A549 (cell line): ENCODE data around the gene NKX6-2. TPM values are rescaled to one million over a fixed set of nuclear protein-coding genes. Genes with fewer than 3 reads are reported as not detected.

Experiments
- ATAC-seq, 2 experiments: fragments of 200-7000 bp in 1 of 2; fragments of >200 bp in 1 of 2; cut with Nextera tagmentation in 1 of 2; cut with Tn5 transposase in 1 of 2; 3 replicates each; pipeline versions ENCODE4 v1.8.0 to v1.9.1; 2018 to 2020; ENCODE audit warnings: mild to moderate bottlenecking in 1 of 2, moderate library complexity in 1 of 2
- CTCF ChIA-PET: fragments of 300-600 bp; sonication (Branson Sonifier 250); formaldehyde crosslinking; extraction: SDS; loops from one replicate; lab custom pipeline; 2021; ENCODE audit warnings: antibody characterized with exemption, inconsistent platforms; lab: Yijun Ruan, JAX
- POLR2A ChIA-PET: fragments of 350-600 bp; formaldehyde crosslinking; extraction: SDS; loops from one replicate; lab custom pipeline; 2021; ENCODE audit warnings: antibody characterized with exemption, inconsistent platforms; lab: Yijun Ruan, JAX
- DNase-seq, 2 experiments: peaks; one replicate each; pipeline versions ENCODE4 v3.0.0 to v3.0.0-alpha.2; 2011 to 2016; ENCODE audit warnings: low read depth in 1 of 2, low spot score in 1 of 2
- FAIRE-seq: peaks from 2 replicates; lab custom pipeline; 2011; peaks lifted over from hg19 to GRCh38; lab: Jason Lieb, UNC
- H3K27ac ChIP-seq, 2 experiments: fragments of >200 bp; sonication (Bioruptor Twin); formaldehyde crosslinking; 3 replicates each; pipeline ENCODE4 v1.5.1; 2016 to 2017
- H3K4me1 ChIP-seq: fragments of >200 bp; sonication (Bioruptor Twin); formaldehyde crosslinking; 3 replicates; pipeline ENCODE4 v1.6.1; 2016
- H3K4me2 ChIP-seq: fragments of >200 bp; sonication (Bioruptor Twin); formaldehyde crosslinking; 3 replicates; pipeline ENCODE4 v1.6.1; 2016
- H3K4me3 ChIP-seq: fragments of >200 bp; sonication (Bioruptor Twin); formaldehyde crosslinking; 3 replicates; pipeline ENCODE4 v1.5.1; 2016
- H3K9me3 ChIP-seq: fragments of >200 bp; sonication (Bioruptor Twin); formaldehyde crosslinking; 3 replicates; pipeline ENCODE4 v1.6.1; 2016
- ATOH8 ChIP-seq: fragments of 250-450 bp; sonication (Bioruptor Pico); IDR thresholded peaks from 2 replicates; pipeline ENCODE4 v1.5.0; 2020; ENCODE audit warnings: low read depth, mild to moderate bottlenecking, moderate library complexity
- BCL3 ChIP-seq: fragments of >200 bp; sonication (Bioruptor Twin); formaldehyde crosslinking; IDR thresholded peaks from 3 replicates; pipeline ENCODE4 v1.6.1; 2016
- CBX2 ChIP-seq: fragments of 200-600 bp; sonication (generic); IDR thresholded peaks from 2 replicates; pipeline ENCODE4 v1.6.1; 2016; ENCODE audit warnings: low read depth, mild to moderate bottlenecking, borderline replicate concordance
- CBX8 ChIP-seq: fragments of 200-600 bp; sonication (generic); IDR thresholded peaks from 2 replicates; pipeline ENCODE4 v1.6.1; 2016
- CEBPB ChIP-seq, 2 experiments: fragments of >200 bp in 1 of 2; sonication (Bioruptor Twin) in 1 of 2; formaldehyde crosslinking in 1 of 2; IDR thresholded peaks; 2 replicates each; pipeline ENCODE4 v1.6.1; 2012 to 2016
- CHD2 ChIP-seq: fragments of 150-350 bp; IDR thresholded peaks from 2 replicates; pipeline ENCODE4 v1.6.1; 2014; ENCODE audit warnings: low read length; ENCODE audit not compliant: partially characterized antibody
- FOSB ChIP-seq: fragments of 250-450 bp; sonication (Bioruptor Pico); IDR thresholded peaks from 2 replicates; pipeline ENCODE4 v1.5.0; 2020; ENCODE audit warnings: mild to moderate bottlenecking, moderate library complexity
- FOSL2 ChIP-seq, 2 experiments: fragments of 450-650 bp in 1 of 2; fragments of >200 bp in 1 of 2; sonication (Bioruptor Twin) in 1 of 2; formaldehyde crosslinking; IDR thresholded peaks; 2 replicates each; pipeline versions ENCODE4 v1.5.0 to v1.6.1; 2016 to 2020; ENCODE audit warnings: mild to moderate bottlenecking in 1 of 2, moderate library complexity in 1 of 2
- HDAC2 ChIP-seq: fragments of 200-600 bp; sonication (generic); IDR thresholded peaks from 2 replicates; pipeline ENCODE4 v1.6.1; 2016
- HMGXB4 ChIP-seq: fragments of 250-450 bp; sonication (Bioruptor Pico); IDR thresholded peaks from 2 replicates; pipeline ENCODE4 v1.5.0; 2021; ENCODE audit warnings: mild to moderate bottlenecking, moderate library complexity, borderline replicate concordance
- KDM5A ChIP-seq: fragments of 200-600 bp; sonication (generic); IDR thresholded peaks from 2 replicates; pipeline ENCODE4 v1.6.1; 2016; ENCODE audit warnings: antibody characterized with exemption, mild to moderate bottlenecking
- MAZ ChIP-seq: fragments of 150-350 bp; IDR thresholded peaks from 2 replicates; pipeline ENCODE4 v1.6.1; 2014; ENCODE audit warnings: antibody characterized with exemption, low read depth, low read length, borderline replicate concordance
- NFE2L2 ChIP-seq: fragments of 150-350 bp; conservative IDR thresholded peaks from 2 replicates; pipeline ENCODE4 v1.6.1; 2014; ENCODE audit warnings: low read length
- PBX3 ChIP-seq: IDR thresholded peaks from 2 replicates; pipeline ENCODE4 v1.6.1; 2012
- PHF8 ChIP-seq: fragments of 200-600 bp; sonication (generic); IDR thresholded peaks from 2 replicates; pipeline ENCODE4 v1.6.1; 2016; ENCODE audit warnings: low read depth, mild to moderate bottlenecking, antibody characterized with exemption, moderate library complexity, borderline replicate concordance
- RCOR1 ChIP-seq: fragments of 150-350 bp; IDR thresholded peaks from 2 replicates; pipeline ENCODE4 v1.6.1; 2014; ENCODE audit warnings: antibody characterized with exemption, low read length, low read depth
- RNF2 ChIP-seq: fragments of 200-600 bp; sonication (generic); IDR thresholded peaks from 2 replicates; pipeline ENCODE4 v1.6.1; 2016; ENCODE audit warnings: low read depth, mild to moderate bottlenecking, antibody characterized with exemption, moderate library complexity, borderline replicate concordance
- SMC3 ChIP-seq: fragments of >200 bp; sonication (Bioruptor Twin); formaldehyde crosslinking; IDR thresholded peaks from 3 replicates; pipeline ENCODE4 v1.6.1; 2018; ENCODE audit warnings: inconsistent platforms
- USF2 ChIP-seq: fragments of 450-650 bp; IDR thresholded peaks from 2 replicates; pipeline ENCODE4 v1.6.1; 2014; ENCODE audit warnings: antibody characterized with exemption
- ZNF302 ChIP-seq: fragments of 250-450 bp; sonication (Bioruptor Pico); IDR thresholded peaks from 2 replicates; pipeline ENCODE4 v1.9.0; 2021; ENCODE audit warnings: inconsistent platforms, mild to moderate bottlenecking, moderate library complexity
- WGBS: methylation state at CpG from one replicate; pipeline ENCODE4 v1.1.6; 2017; ENCODE audit errors: missing lambda C conversion rate; 5-methylcytosine and 5-hydroxymethylcytosine counted together
- polyA plus RNA-seq, 4 experiments: library from polyadenylated mRNA; depleted of rRNA in 3 of 4; stranded (reverse); fragments of >200 nt; fragmentation: RNase III in 1 of 4; extraction: RNeasy Plus Mini Kit Qiagen cat#74134 plus additional on column Dnase treatment in 1 of 4; gene quantifications; 2 replicates in 3 of 4; 3 replicates in 1 of 4; pipeline ENCODE4 v1.2.3, GENCODE V29; 2011 to 2017

NKX6-2 gene
- polyA plus RNA-seq, 2 of the 4 experiments (the other 2 are of a cell fraction), result not detected

GRCh38 chr10:132779549-132780294, 6.2 kb downstream of the NKX6-2 start:
- H3K27ac ChIP-seq, result no peak overlapping the region
- TF ChIP-seq CHD2 (no peak), CBX8 (no peak), RNF2 (no peak), HDAC2 (no peak), ATOH8 (CRISPR knock-in tag) (no peak), ZNF302 (CRISPR knock-in tag) (no peak), CBX2 (no peak)
- no peak overlapping the region for H3K4me2 ChIP-seq
- POLR2A ChIA-PET, result no interaction called here
- FAIRE-seq (no peak), DNase-seq (no peak), ATAC-seq (no peak)
- H3K4me3 ChIP-seq, result no peak overlapping the region
- no peaks in the 10 kb centered on the region for H3K9me3 ChIP-seq
- H3K4me1 ChIP-seq, result peaks cover 11% of the 10 kb centered on the region
- WGBS, result 94% methylated on average over 40 of the region's 41 CpGs
- CTCF ChIA-PET, result interaction anchor here (0.5 to 1.8 kb wide), 2 partner anchors 14 to 160 kb away, joined by 3 to 7 read pairs; no protein-coding TSS in a partner anchor

- H3K4me2 ChIP-seq, result no peak overlapping the region
- TF ChIP-seq USF2 (no peak), FOSB (CRISPR knock-in tag) (no peak), RCOR1 (no peak)
- ATAC-seq (no peak), FAIRE-seq (no peak), DNase-seq (no peak)
- peaks cover 14% of the 10 kb centered on the region for H3K4me1 ChIP-seq
- ChIA-PET POLR2A (no interaction called here), CTCF (interaction anchor here (3.4 kb wide), 1 partner anchor 122 kb away, joined by 17 read pairs; no protein-coding TSS in a partner anchor)
- no peak overlapping the region for H3K4me3 ChIP-seq
- H3K27ac ChIP-seq, result no peak overlapping the region
- 92% methylated on average over 10 of the region's 14 CpGs for WGBS
- H3K9me3 ChIP-seq, result no peaks in the 10 kb centered on the region
These were observed 8.5 kb downstream of the NKX6-2 start for GRCh38 chr10:132777441-132777840.

GRCh38 chr10:132776821-132777220, 9.1 kb downstream of the NKX6-2 start:
- H3K4me2 ChIP-seq, result no peak overlapping the region
- ATAC-seq (no peak), FAIRE-seq (no peak), DNase-seq (no peak)
- peaks cover 14% of the 10 kb centered on the region for H3K4me1 ChIP-seq
- no peaks in the 10 kb centered on the region for H3K9me3 ChIP-seq
- no peak overlapping the region for H3K27ac ChIP-seq
- POLR2A ChIA-PET, result no interaction called here
- no peak overlapping the region for H3K4me3 ChIP-seq
- no peak for TF ChIP-seq MAZ
- no peak for TF ChIP-seq KDM5A
- no peak for TF ChIP-seq SMC3
- TF ChIP-seq HMGXB4 (CRISPR knock-in tag), result no peak
- TF ChIP-seq FOSL2 (IDR thresholded peaks at IDR 0.05), result no peak
- TF ChIP-seq FOSL2 (CRISPR knock-in tag; IDR thresholded peaks at IDR 0.05), result no peak
- no peak for TF ChIP-seq NFE2L2
- TF ChIP-seq CEBPB (IDR thresholded peaks at IDR 0.05), result no peak
- TF ChIP-seq BCL3, result no peak
- TF ChIP-seq PBX3, result no peak
- no peak for TF ChIP-seq RCOR1
- no peak for TF ChIP-seq PHF8
- 93% methylated on average over 18 of the region's 18 CpGs for WGBS
- CTCF ChIA-PET, result interaction anchor here (3.4 kb wide), 1 partner anchor 122 kb away, joined by 17 read pairs; no protein-coding TSS in a partner anchor
